GM23338 (cell line): ENCODE results near the gene ADAMTS17. TPM values are rescaled to one million over a fixed set of nuclear protein-coding genes. Genes with fewer than 3 reads are reported as not detected.

Source experiments
- ATAC-seq: fragments of 200-7000 bp; cut with Tn5 transposase; 3 replicates; pipeline ENCODE4 v1.9.1; 2020
- DNase-seq: peaks from one replicate; pipeline ENCODE4 v3.0.0-alpha.2; 2015; ENCODE audit warnings: low spot score
- H2AFZ ChIP-seq: fragments of 200-600 bp; sonication (generic); 2 replicates; pipeline ENCODE4 v1.8.0; 2016; ENCODE audit warnings: antibody characterized with exemption, mild to moderate bottlenecking, moderate library complexity
- H3F3A ChIP-seq: fragments of 200-600 bp; sonication (generic); replicated peaks from 2 replicates; pipeline ENCODE4 v1.8.0; 2017; ENCODE audit warnings: antibody characterized with exemption, mixed run types, low read depth
- H3K27ac ChIP-seq: fragments of 200-600 bp; sonication (generic); 2 replicates; pipeline ENCODE4 v1.6.1; 2016; ENCODE audit warnings: low read depth
- H3K27me3 ChIP-seq: fragments of 200-600 bp; sonication (generic); 2 replicates; pipeline ENCODE4 v1.8.0; 2016; ENCODE audit warnings: mild to moderate bottlenecking, mixed run types, moderate library complexity; ENCODE audit not compliant: insufficient read depth
- H3K36me3 ChIP-seq: fragments of 200-600 bp; sonication (generic); 2 replicates; pipeline ENCODE4 v1.8.0; 2016; ENCODE audit warnings: mild to moderate bottlenecking; ENCODE audit not compliant: insufficient read depth
- H3K4me1 ChIP-seq: fragments of 200-600 bp; sonication (generic); 2 replicates; pipeline ENCODE4 v1.8.0; 2016; ENCODE audit warnings: mild to moderate bottlenecking, moderate library complexity; ENCODE audit not compliant: insufficient read depth
- H3K4me2 ChIP-seq: fragments of 200-600 bp; sonication (generic); 2 replicates; pipeline ENCODE4 v1.7.1; 2017; ENCODE audit warnings: mixed run types
- H3K4me3 ChIP-seq: fragments of 200-600 bp; sonication (generic); 2 replicates; pipeline ENCODE4 v1.6.1; 2016; ENCODE audit warnings: mixed run types
- H3K79me2 ChIP-seq: fragments of 200-600 bp; sonication (generic); replicated peaks from 2 replicates; pipeline ENCODE4 v1.8.0; 2017; ENCODE audit warnings: mild to moderate bottlenecking; ENCODE audit not compliant: insufficient read depth
- H3K9me2 ChIP-seq: fragments of 200-600 bp; sonication (generic); 2 replicates; pipeline ENCODE4 v1.8.0; 2017; ENCODE audit not compliant: insufficient read depth
- H4K20me1 ChIP-seq: fragments of 200-600 bp; sonication (generic); replicated peaks from 2 replicates; pipeline ENCODE4 v1.8.0; 2017; ENCODE audit warnings: mild to moderate bottlenecking; ENCODE audit not compliant: insufficient read depth
- H3K27ac Mint-ChIP-seq: 2 replicates; pipeline ENCODE4 v1.8.0; 2020; ENCODE audit warnings: inconsistent platforms, mild to moderate bottlenecking, moderate library complexity, mixed read lengths
- H3K27me3 Mint-ChIP-seq: 3 replicates; pipeline ENCODE4 v1.8.0; 2022; ENCODE audit warnings: low read depth, mild to moderate bottlenecking, moderate library complexity, mixed read lengths, inconsistent platforms; ENCODE audit not compliant: insufficient read depth, poor library complexity
- H3K36me3 Mint-ChIP-seq: 3 replicates; pipeline ENCODE4 v1.8.0; 2021; ENCODE audit warnings: low read depth, mild to moderate bottlenecking, inconsistent platforms, moderate library complexity, mixed read lengths
- H3K4me1 Mint-ChIP-seq: 3 replicates; pipeline ENCODE4 v1.8.0; 2020; ENCODE audit warnings: mild to moderate bottlenecking, inconsistent platforms, mixed read lengths
- H3K4me3 Mint-ChIP-seq: 3 replicates; pipeline ENCODE4 v1.8.0; 2021; ENCODE audit warnings: moderate library complexity, mild to moderate bottlenecking, inconsistent platforms, mixed read lengths
- H3K9me3 Mint-ChIP-seq: 3 replicates; pipeline ENCODE4 v1.8.0; 2020; ENCODE audit warnings: moderate library complexity, mild to moderate bottlenecking, inconsistent platforms, mixed read lengths
- EZH2 ChIP-seq: fragments of 200-600 bp; sonication (generic); IDR thresholded peaks from one replicate; pipeline ENCODE4 v1.8.0; 2017; ENCODE audit warnings: antibody characterized with exemption, mild to moderate bottlenecking, low read depth; ENCODE audit not compliant: unreplicated experiment
- EZH2phosphoT487 ChIP-seq: fragments of 200-600 bp; sonication (generic); IDR thresholded peaks from one replicate; pipeline ENCODE4 v1.8.1; 2018; ENCODE audit warnings: antibody characterized with exemption; ENCODE audit not compliant: unreplicated experiment
- JUNB ChIP-seq: IDR thresholded peaks from one replicate; pipeline ENCODE4 v1.6.1; 2016; ENCODE audit warnings: antibody characterized with exemption; ENCODE audit not compliant: unreplicated experiment
- NANOG ChIP-seq: IDR thresholded peaks from 2 replicates; pipeline ENCODE4 v1.6.1; 2016; ENCODE audit warnings: antibody characterized with exemption, borderline replicate concordance
- POLR2AphosphoS5 ChIP-seq: IDR thresholded peaks from 2 replicates; pipeline ENCODE4 v1.6.1; 2016; ENCODE audit warnings: antibody characterized with exemption, low read depth
- ZNF331 ChIP-seq: fragments of 250-450 bp; sonication (Bioruptor Pico); IDR thresholded peaks from 2 replicates; pipeline ENCODE4 v1.5.0; 2020; ENCODE audit warnings: low read depth, mild to moderate bottlenecking, moderate library complexity
- polyA plus RNA-seq: library from polyadenylated mRNA; unstranded; fragments of >200 nt; fragmentation: Nextera tagmentation; extraction: Ambion mirVana; gene quantifications from 2 replicates; pipeline ENCODE4 v1.2.1, GENCODE V29; 2016
- total RNA-seq: library from RNA; depleted of rRNA; stranded (reverse); fragments of >200 nt; shearing (Covaris generic); gene quantifications from 2 replicates; pipeline ENCODE4 v1.2.3, GENCODE V29; 2014
- TF ChIP-seq, protein P1 (sequence below): IDR thresholded peaks from one replicate; pipeline ENCODE4 v1.6.1; 2018; ENCODE audit warnings: antibody characterized with exemption; ENCODE audit not compliant: unreplicated experiment
- TF ChIP-seq, protein P2 (sequence below): fragments of 250-450 bp; sonication (Bioruptor Pico); IDR thresholded peaks from 2 replicates; pipeline ENCODE4 v1.5.0; 2020; ENCODE audit warnings: mild to moderate bottlenecking, moderate library complexity
- TF ChIP-seq, protein P3 (sequence below), 2 experiments: fragments of 200-600 bp in 1 of 2; sonication (generic) in 1 of 2; conservative IDR thresholded peaks; 2 replicates each; pipeline versions ENCODE4 v1.5.1 to v1.6.1; 2016 to 2017; ENCODE audit warnings: antibody characterized with exemption in 2 of 2, low read depth in 2 of 2, mild to moderate bottlenecking in 2 of 2, moderate library complexity in 1 of 2

The ADAMTS17 gene
- total and polyA plus RNA-seq, 2 experiments from 2014 or later: 0.60 to 3.8 TPM

DNA sequence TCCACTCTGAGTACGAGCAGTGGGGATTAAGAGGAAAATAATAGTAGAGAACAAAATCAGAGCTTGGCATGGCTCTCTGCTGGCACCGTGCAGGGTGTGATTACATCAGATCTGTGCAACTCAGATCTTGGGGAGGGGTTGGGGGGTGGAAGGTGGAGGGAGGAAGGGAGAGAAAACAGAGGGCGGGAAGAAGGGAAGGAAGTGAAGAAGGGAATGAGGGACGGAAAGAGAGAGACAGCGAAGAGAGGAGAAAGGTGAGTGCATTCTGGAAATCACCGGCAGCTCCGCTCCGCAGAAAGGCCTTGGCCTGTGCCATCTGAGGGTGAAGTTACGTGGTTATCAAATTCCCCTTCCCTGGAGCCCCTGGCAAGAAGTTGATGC lies 31.0 kb upstream of the ADAMTS17 start (continued):
- TF ChIP-seq, protein P1, sequence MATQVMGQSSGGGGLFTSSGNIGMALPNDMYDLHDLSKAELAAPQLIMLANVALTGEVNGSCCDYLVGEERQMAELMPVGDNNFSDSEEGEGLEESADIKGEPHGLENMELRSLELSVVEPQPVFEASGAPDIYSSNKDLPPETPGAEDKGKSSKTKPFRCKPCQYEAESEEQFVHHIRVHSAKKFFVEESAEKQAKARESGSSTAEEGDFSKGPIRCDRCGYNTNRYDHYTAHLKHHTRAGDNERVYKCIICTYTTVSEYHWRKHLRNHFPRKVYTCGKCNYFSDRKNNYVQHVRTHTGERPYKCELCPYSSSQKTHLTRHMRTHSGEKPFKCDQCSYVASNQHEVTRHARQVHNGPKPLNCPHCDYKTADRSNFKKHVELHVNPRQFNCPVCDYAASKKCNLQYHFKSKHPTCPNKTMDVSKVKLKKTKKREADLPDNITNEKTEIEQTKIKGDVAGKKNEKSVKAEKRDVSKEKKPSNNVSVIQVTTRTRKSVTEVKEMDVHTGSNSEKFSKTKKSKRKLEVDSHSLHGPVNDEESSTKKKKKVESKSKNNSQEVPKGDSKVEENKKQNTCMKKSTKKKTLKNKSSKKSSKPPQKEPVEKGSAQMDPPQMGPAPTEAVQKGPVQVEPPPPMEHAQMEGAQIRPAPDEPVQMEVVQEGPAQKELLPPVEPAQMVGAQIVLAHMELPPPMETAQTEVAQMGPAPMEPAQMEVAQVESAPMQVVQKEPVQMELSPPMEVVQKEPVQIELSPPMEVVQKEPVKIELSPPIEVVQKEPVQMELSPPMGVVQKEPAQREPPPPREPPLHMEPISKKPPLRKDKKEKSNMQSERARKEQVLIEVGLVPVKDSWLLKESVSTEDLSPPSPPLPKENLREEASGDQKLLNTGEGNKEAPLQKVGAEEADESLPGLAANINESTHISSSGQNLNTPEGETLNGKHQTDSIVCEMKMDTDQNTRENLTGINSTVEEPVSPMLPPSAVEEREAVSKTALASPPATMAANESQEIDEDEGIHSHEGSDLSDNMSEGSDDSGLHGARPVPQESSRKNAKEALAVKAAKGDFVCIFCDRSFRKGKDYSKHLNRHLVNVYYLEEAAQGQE: no peak

DNA sequence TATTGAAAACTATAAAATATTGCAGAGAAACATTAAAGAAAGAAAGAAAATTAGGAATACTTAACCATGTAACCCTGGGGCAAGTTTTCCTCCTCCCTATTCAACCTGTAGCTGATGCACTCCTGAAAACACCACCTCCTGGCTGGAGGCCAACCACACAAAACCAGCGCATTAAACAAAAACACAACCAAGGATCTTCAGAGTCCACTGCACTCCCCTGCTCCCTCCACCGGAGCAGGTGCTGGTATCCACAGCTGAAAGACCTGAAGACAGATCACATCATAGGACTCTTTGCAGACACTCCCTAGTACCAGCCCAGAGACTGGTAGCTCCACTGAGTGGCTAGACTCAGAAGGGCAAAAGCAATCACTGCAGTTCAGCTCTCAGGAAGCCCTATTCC lies 13.6 kb upstream of the ADAMTS17 start:
- Histone ChIP-seq H4K20me1 (no peaks in the 10 kb centered on the region), H3K4me3 (no peak overlapping the region), H3K36me3 (no peaks in the 10 kb centered on the region), H3K79me2 (no peaks in the 10 kb centered on the region), H3K27me3 (no peaks in the 10 kb centered on the region), H3F3A (no peaks in the 10 kb centered on the region), H3K9me2 (no peaks in the 10 kb centered on the region), H3K27ac (no peak overlapping the region), H3K4me2 (no peak overlapping the region), H2AFZ (no peak overlapping the region), H3K4me1 (no peaks in the 10 kb centered on the region)
- Mint-ChIP-seq H3K27ac (no peak overlapping the region), H3K4me1 (peaks cover 3% of the 10 kb centered on the region), H3K27me3 (peaks cover 4% of the 10 kb centered on the region), H3K9me3 (peaks cover 7% of the 10 kb centered on the region), H3K36me3 (peaks cover 3% of the 10 kb centered on the region; the same call in 1 of the 3 replicates), H3K4me3 (no peak overlapping the region)
- DNase-seq: no peak
- no peak for TF ChIP-seq JUNB
- TF ChIP-seq NANOG: no peak
- TF ChIP-seq, protein P2, sequence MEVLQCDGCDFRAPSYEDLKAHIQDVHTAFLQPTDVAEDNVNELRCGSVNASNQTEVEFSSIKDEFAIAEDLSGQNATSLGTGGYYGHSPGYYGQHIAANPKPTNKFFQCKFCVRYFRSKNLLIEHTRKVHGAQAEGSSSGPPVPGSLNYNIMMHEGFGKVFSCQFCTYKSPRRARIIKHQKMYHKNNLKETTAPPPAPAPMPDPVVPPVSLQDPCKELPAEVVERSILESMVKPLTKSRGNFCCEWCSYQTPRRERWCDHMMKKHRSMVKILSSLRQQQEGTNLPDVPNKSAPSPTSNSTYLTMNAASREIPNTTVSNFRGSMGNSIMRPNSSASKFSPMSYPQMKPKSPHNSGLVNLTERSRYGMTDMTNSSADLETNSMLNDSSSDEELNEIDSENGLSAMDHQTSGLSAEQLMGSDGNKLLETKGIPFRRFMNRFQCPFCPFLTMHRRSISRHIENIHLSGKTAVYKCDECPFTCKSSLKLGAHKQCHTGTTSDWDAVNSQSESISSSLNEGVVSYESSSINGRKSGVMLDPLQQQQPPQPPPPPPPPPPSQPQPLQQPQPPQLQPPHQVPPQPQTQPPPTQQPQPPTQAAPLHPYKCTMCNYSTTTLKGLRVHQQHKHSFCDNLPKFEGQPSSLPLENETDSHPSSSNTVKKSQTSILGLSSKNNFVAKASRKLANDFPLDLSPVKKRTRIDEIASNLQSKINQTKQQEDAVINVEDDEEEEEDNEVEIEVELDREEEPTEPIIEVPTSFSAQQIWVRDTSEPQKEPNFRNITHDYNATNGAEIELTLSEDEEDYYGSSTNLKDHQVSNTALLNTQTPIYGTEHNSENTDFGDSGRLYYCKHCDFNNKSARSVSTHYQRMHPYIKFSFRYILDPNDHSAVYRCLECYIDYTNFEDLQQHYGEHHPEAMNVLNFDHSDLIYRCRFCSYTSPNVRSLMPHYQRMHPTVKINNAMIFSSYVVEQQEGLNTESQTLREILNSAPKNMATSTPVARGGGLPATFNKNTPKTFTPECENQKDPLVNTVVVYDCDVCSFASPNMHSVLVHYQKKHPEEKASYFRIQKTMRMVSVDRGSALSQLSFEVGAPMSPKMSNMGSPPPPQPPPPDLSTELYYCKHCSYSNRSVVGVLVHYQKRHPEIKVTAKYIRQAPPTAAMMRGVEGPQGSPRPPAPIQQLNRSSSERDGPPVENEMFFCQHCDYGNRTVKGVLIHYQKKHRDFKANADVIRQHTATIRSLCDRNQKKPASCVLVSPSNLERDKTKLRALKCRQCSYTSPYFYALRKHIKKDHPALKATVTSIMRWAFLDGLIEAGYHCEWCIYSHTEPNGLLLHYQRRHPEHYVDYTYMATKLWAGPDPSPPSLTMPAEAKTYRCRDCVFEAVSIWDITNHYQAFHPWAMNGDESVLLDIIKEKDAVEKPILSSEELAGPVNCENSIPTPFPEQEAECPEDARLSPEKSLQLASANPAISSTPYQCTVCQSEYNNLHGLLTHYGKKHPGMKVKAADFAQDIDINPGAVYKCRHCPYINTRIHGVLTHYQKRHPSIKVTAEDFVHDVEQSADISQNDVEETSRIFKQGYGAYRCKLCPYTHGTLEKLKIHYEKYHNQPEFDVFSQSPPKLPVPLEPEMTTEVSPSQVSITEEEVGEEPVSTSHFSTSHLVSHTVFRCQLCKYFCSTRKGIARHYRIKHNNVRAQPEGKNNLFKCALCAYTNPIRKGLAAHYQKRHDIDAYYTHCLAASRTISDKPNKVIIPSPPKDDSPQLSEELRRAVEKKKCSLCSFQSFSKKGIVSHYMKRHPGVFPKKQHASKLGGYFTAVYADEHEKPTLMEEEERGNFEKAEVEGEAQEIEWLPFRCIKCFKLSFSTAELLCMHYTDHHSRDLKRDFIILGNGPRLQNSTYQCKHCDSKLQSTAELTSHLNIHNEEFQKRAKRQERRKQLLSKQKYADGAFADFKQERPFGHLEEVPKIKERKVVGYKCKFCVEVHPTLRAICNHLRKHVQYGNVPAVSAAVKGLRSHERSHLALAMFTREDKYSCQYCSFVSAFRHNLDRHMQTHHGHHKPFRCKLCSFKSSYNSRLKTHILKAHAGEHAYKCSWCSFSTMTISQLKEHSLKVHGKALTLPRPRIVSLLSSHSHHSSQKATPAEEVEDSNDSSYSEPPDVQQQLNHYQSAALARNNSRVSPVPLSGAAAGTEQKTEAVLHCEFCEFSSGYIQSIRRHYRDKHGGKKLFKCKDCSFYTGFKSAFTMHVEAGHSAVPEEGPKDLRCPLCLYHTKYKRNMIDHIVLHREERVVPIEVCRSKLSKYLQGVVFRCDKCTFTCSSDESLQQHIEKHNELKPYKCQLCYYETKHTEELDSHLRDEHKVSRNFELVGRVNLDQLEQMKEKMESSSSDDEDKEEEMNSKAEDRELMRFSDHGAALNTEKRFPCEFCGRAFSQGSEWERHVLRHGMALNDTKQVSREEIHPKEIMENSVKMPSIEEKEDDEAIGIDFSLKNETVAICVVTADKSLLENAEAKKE (CRISPR knock-in tag): no peak
- TF ChIP-seq, protein P3, sequence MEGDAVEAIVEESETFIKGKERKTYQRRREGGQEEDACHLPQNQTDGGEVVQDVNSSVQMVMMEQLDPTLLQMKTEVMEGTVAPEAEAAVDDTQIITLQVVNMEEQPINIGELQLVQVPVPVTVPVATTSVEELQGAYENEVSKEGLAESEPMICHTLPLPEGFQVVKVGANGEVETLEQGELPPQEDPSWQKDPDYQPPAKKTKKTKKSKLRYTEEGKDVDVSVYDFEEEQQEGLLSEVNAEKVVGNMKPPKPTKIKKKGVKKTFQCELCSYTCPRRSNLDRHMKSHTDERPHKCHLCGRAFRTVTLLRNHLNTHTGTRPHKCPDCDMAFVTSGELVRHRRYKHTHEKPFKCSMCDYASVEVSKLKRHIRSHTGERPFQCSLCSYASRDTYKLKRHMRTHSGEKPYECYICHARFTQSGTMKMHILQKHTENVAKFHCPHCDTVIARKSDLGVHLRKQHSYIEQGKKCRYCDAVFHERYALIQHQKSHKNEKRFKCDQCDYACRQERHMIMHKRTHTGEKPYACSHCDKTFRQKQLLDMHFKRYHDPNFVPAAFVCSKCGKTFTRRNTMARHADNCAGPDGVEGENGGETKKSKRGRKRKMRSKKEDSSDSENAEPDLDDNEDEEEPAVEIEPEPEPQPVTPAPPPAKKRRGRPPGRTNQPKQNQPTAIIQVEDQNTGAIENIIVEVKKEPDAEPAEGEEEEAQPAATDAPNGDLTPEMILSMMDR (conservative IDR thresholded peaks at IDR 0.05; ENCODE audit: low read depth in 2 of 2): no peak
- TF ChIP-seq EZH2: no peak
- TF ChIP-seq ZNF331 (CRISPR knock-in tag): no peak
- TF ChIP-seq POLR2AphosphoS5: no peak
- no peak for TF ChIP-seq EZH2phosphoT487
- ATAC-seq: no peak
